Natural killer cell (primary cell): ENCODE results near the gene STK38. TPM values are rescaled to one million over a fixed set of nuclear protein-coding genes. Genes with fewer than 3 reads are reported as not detected.

Source experiments
- ATAC-seq, 3 donors: fragments of 150-1000 bp in 2 of 3; fragments of 200-7000 bp in 1 of 3; cut with Tn5 transposase; 1 replicate in 1 of 3; 2 replicates in 2 of 3; pipeline ENCODE4 v1.10.0; 2021; ENCODE audit warnings: mild to moderate bottlenecking in 2 of 3, moderate library complexity in 2 of 3
- DNase-seq, 2 donors: peaks; one replicate each; pipeline versions ENCODE4 v3.0.0 to v3.0.0-alpha.2; 2013 to 2021; ENCODE audit warnings: mixed read lengths in 1 of 2
- H3K27ac ChIP-seq: one replicate; pipeline ENCODE4 v1.5.1; 2013; ENCODE audit warnings: mild to moderate bottlenecking, low read length
- H3K27me3 ChIP-seq: one replicate; pipeline ENCODE4 v1.6.1; 2013; ENCODE audit warnings: low read length; ENCODE audit not compliant: control insufficient read depth, insufficient read depth
- H3K36me3 ChIP-seq: one replicate; pipeline ENCODE4 v1.6.1; 2013; ENCODE audit warnings: low read length; ENCODE audit not compliant: control insufficient read depth, insufficient read depth
- H3K4me1 ChIP-seq: one replicate; pipeline ENCODE4 v1.6.1; 2013; ENCODE audit warnings: low read length; ENCODE audit not compliant: control insufficient read depth, insufficient read depth
- H3K4me3 ChIP-seq: one replicate; pipeline ENCODE4 v1.5.1; 2013; ENCODE audit warnings: low read length
- H3K9me3 ChIP-seq: one replicate; pipeline ENCODE4 v1.6.1; 2013; ENCODE audit warnings: low read length; ENCODE audit not compliant: control insufficient read depth, insufficient read depth
- H3K27ac Mint-ChIP-seq, 2 donors: one replicate each; pipeline ENCODE4 v1.8.0; 2022; ENCODE audit warnings: mild to moderate bottlenecking in 2 of 2, mixed read lengths in 2 of 2, moderate library complexity in 1 of 2
- H3K27me3 Mint-ChIP-seq, 2 donors: one replicate each; pipeline ENCODE4 v1.8.0; 2022; ENCODE audit warnings: low read depth in 2 of 2, mixed read lengths in 2 of 2
- H3K36me3 Mint-ChIP-seq: one replicate; pipeline ENCODE4 v1.8.0; 2022; ENCODE audit warnings: mixed read lengths
- H3K4me1 Mint-ChIP-seq, 2 donors: one replicate each; pipeline ENCODE4 v1.8.0; 2022; ENCODE audit warnings: mixed read lengths in 2 of 2
- H3K4me3 Mint-ChIP-seq: one replicate; pipeline ENCODE4 v1.8.0; 2022; ENCODE audit warnings: mild to moderate bottlenecking, moderate library complexity, mixed read lengths
- H3K9me3 Mint-ChIP-seq, 2 donors: one replicate each; pipeline ENCODE4 v1.8.0; 2022; ENCODE audit warnings: mixed read lengths in 2 of 2
- WGBS: methylation state at CpG from one replicate; pipeline ENCODE4 v1.1.7; 2013; ENCODE audit warnings: missing lambda C conversion rate; ENCODE audit not compliant: insufficient coverage; 5-methylcytosine and 5-hydroxymethylcytosine counted together
- intact Hi-C: fragments of 100-400 bp; cut with micrococcal nuclease; formaldehyde crosslinking; loops from one replicate; pipeline ENCODE4 v1.14.2; 2022
- total RNA-seq, 4 donors: library from RNA; stranded (reverse); fragments of 120-200 nt in 1 of 4; gene quantifications; one replicate each; pipeline versions ENCODE4 v1.2.3 to v1.2.4, GENCODE V29; 2013 to 2022
- TF ChIP-seq, protein P1 (sequence below): fragments of 200-600 bp; IDR thresholded peaks from one replicate; pipeline ENCODE4 v1.8.0; 2022; ENCODE audit warnings: antibody characterized with exemption

Gene STK38
- total RNA-seq, 3 donors from 2014 or later (not counting 1 experiment from before 2014, with no cell fraction given) = 105 to 157 (median 126) TPM

DNA sequence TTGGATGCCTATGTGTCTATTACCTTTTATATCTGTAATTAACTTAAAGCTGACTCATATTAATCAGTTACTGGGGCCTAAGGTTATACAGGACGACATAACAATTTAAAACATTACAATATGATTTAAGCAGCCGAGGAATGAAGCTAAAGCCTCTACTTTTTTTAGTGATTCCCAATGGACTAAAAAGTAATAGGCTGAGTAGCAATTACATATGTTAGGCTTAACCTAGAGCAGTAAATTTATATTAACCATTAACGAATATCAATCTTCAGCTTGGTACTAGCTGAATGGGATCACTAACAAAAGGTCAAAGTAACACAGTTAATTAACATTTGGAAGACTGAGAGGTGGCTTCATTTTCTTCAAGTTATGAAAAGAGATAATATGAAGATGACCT, 43.1 kb downstream of the STK38 start:
- Histone ChIP-seq H3K27me3 (no peaks in the 10 kb centered on the region), H3K27ac (no peak overlapping the region), H3K4me3 (no peak overlapping the region), H3K9me3 (no peaks in the 10 kb centered on the region), H3K4me1 (no peaks in the 10 kb centered on the region), H3K36me3 (peaks cover 75% of the 10 kb centered on the region)
- TF ChIP-seq, protein P1, sequence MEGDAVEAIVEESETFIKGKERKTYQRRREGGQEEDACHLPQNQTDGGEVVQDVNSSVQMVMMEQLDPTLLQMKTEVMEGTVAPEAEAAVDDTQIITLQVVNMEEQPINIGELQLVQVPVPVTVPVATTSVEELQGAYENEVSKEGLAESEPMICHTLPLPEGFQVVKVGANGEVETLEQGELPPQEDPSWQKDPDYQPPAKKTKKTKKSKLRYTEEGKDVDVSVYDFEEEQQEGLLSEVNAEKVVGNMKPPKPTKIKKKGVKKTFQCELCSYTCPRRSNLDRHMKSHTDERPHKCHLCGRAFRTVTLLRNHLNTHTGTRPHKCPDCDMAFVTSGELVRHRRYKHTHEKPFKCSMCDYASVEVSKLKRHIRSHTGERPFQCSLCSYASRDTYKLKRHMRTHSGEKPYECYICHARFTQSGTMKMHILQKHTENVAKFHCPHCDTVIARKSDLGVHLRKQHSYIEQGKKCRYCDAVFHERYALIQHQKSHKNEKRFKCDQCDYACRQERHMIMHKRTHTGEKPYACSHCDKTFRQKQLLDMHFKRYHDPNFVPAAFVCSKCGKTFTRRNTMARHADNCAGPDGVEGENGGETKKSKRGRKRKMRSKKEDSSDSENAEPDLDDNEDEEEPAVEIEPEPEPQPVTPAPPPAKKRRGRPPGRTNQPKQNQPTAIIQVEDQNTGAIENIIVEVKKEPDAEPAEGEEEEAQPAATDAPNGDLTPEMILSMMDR = no peak
- peak overlapping the region; percentile 53 to 57 for H3K27ac Mint-ChIP-seq
- DNase-seq (no peak), ATAC-seq (no peak)
- no peaks in the 10 kb centered on the region for H3K27me3 Mint-ChIP-seq
- H3K4me3 Mint-ChIP-seq = no peak overlapping the region
- peaks cover 28 to 36% of the 10 kb centered on the region in 2 donors for H3K4me1 Mint-ChIP-seq
- H3K9me3 Mint-ChIP-seq = no peaks in the 10 kb centered on the region
- 100% methylated on average over 1 of the region's 3 CpGs for WGBS
- intact Hi-C loops = no loop called here
- H3K36me3 Mint-ChIP-seq = peaks cover 31% of the 10 kb centered on the region

DNA sequence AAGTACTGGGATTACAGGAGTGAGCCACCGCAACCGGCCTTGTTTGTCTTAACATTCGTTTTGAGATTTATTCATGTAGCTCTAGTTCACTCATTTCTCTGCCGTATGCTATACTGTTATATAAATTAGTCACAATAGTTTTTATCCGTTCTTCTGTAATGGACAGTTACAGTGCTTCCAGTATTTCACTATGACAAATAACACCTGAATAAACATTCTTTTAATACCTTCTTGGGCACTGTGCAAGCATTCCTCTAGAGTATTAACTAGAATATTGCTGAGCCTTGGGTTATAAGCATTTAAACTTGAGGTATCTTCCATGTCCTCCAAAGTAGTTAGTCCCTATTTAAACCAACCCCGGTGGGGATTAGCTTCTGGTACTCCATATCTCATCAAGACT, 45.6 kb downstream of the STK38 start:
- peaks cover 45% of the 10 kb centered on the region for H3K36me3 Mint-ChIP-seq
- H3K36me3 ChIP-seq = peaks cover 82% of the 10 kb centered on the region
- no peak overlapping the region for H3K4me3 ChIP-seq
- no peaks in the 10 kb centered on the region for H3K27me3 Mint-ChIP-seq
- H3K4me3 Mint-ChIP-seq = no peak overlapping the region
- TF ChIP-seq, protein P1 = no peak
- H3K4me1 ChIP-seq = no peaks in the 10 kb centered on the region
- H3K27me3 ChIP-seq = no peaks in the 10 kb centered on the region
- no peaks in the 10 kb centered on the region for H3K9me3 Mint-ChIP-seq
- no peaks in the 10 kb centered on the region for H3K9me3 ChIP-seq
- intact Hi-C loops = no loop called here
- H3K27ac ChIP-seq = no peak overlapping the region
- 96% methylated on average over 4 of the region's 6 CpGs for WGBS
- H3K27ac Mint-ChIP-seq = peak overlapping the region in 1 of 2 donors; percentile 57
- DNase-seq = no peak
- peaks cover 26 to 38% of the 10 kb centered on the region in 2 donors for H3K4me1 Mint-ChIP-seq
- no peak for ATAC-seq

DNA sequence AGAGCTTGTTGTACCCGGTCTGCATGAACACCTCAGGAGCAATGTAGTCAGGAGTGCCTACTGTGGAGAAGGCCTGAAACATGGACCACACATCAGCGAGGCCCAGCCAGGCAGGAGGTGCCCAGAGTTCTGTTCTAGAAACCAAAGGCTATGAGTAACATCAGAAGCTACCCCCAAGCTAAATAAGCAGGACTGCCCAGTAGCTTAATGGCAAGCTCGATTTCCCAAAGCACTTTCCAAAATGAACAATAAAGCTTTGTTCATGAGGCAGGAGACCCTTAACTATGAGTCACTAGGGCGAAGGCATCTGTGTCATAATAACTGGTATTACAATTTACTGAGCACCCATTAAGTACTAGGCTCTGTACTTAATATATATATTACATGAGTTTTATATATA, 47.4 kb downstream of the STK38 start:
- Mint-ChIP-seq H3K9me3 (no peaks in the 10 kb centered on the region), H3K27ac (no peak overlapping the region), H3K4me1 (peaks cover 9 to 23% of the 10 kb centered on the region in 2 donors), H3K4me3 (no peak overlapping the region), H3K36me3 (peaks cover 33% of the 10 kb centered on the region), H3K27me3 (no peaks in the 10 kb centered on the region)
- H3K27ac ChIP-seq = no peak overlapping the region
- 100% methylated on average over 3 of the region's 4 CpGs for WGBS
- H3K27me3 ChIP-seq = no peaks in the 10 kb centered on the region
- TF ChIP-seq, protein P1 = no peak
- intact Hi-C loops = no loop called here
- H3K9me3 ChIP-seq = no peaks in the 10 kb centered on the region
- no peaks in the 10 kb centered on the region for H3K4me1 ChIP-seq
- DNase-seq = no peak
- ATAC-seq = no peak
- H3K4me3 ChIP-seq = no peak overlapping the region
- H3K36me3 ChIP-seq = peaks cover 79% of the 10 kb centered on the region

DNA sequence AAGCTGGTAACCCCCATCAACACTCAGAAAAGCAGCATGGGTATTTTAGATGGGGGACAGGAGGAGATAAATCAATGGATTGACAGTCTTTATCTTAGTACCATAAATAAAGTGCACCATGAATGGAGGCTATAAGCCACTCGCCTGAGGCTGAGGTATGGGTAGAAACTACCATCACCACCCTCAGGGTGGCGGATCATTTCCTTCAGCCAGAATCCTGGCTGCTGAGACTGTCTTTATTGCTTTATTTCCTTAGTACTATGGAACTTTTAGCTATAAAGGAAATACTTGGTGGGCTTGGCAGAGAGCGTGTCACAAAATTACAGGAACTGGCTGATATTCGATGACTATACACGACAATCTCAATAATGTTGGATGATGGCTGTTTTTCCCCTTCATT, 52.2 kb downstream of the STK38 start:
- H3K27ac Mint-ChIP-seq = peak overlapping the region in 1 of 2 donors; percentile 12
- Histone ChIP-seq H3K9me3 (no peaks in the 10 kb centered on the region), H3K27me3 (no peaks in the 10 kb centered on the region), H3K36me3 (peaks cover 73% of the 10 kb centered on the region), H3K4me3 (no peak overlapping the region), H3K4me1 (peaks cover 6% of the 10 kb centered on the region), H3K27ac (no peak overlapping the region)
- H3K4me1 Mint-ChIP-seq = peaks cover 22 to 41% of the 10 kb centered on the region in 2 donors
- 98% methylated on average over 3 of the region's 5 CpGs for WGBS
- no peaks in the 10 kb centered on the region for H3K27me3 Mint-ChIP-seq
- peaks cover 49% of the 10 kb centered on the region for H3K36me3 Mint-ChIP-seq
- TF ChIP-seq, protein P1 = no peak
- intact Hi-C loops = no loop called here
- DNase-seq (no peak), ATAC-seq (no peak)
- H3K9me3 Mint-ChIP-seq = no peaks in the 10 kb centered on the region
- H3K4me3 Mint-ChIP-seq = no peak overlapping the region
